ENCODE data around the gene SIK3. TPM values are rescaled to one million over a fixed set of nuclear protein-coding genes. Genes with fewer than 3 reads are reported as not detected.

Gene SIK3
- total RNA-seq, 1 experiment from 2014 or later: 14.5 TPM

GRCh38 chr11:116859175-116859574 is 239.1 kb downstream of the SIK3 start:
- no peaks in the 10 kb centered on the region for H3K27me3 ChIP-seq (ENCODE audit: low read length)
- H3F3A ChIP-seq (ENCODE audit: low read length, unreplicated experiment): peaks cover 5% of the 10 kb centered on the region
- DNase-seq (no peak), ATAC-seq (no peak)
- no peak for TF ChIP-seq EZH2 (IDR thresholded peaks at IDR 0.05; ENCODE audit: low read length, unreplicated experiment)
- TF ChIP-seq EZH2phosphoT487 (IDR thresholded peaks at IDR 0.05; ENCODE audit: borderline replicate concordance, low read length): no peak
- TF ChIP-seq CTCF (conservative IDR thresholded peaks at IDR 0.05; ENCODE audit: low read depth, low read length): no peak
- H3K4me2 ChIP-seq (ENCODE audit: low read length): no peak overlapping the region
- CTCF ChIA-PET: no interaction called here
- intact Hi-C loops (cut with micrococcal nuclease): loop anchor here (10.0 kb wide), 1 partner anchor 376 kb away; the partner anchor contains the start of genes PCSK7 and RNF214
- no peaks in the 10 kb centered on the region for H3K79me2 ChIP-seq (ENCODE audit: low read length)
- no peak overlapping the region for H3K9ac ChIP-seq (ENCODE audit: low read length)
- H3K4me3 ChIP-seq (ENCODE audit: low read length): no peak overlapping the region
- H3K4me1 ChIP-seq (ENCODE audit: insufficient read depth, low read length): peaks cover 22% of the 10 kb centered on the region
- H3K9me2 ChIP-seq (replicated peaks; ENCODE audit: low read length): no peaks in the 10 kb centered on the region
- POLR2A ChIA-PET (ENCODE audit: unreplicated experiment): no interaction called here
- no peak overlapping the region for H3K27ac ChIP-seq (ENCODE audit: low read length)
- H3K36me3 ChIP-seq (ENCODE audit: low read depth, low read length): peaks cover 29% of the 10 kb centered on the region
- no peaks in the 10 kb centered on the region for H4K20me1 ChIP-seq (ENCODE audit: low read length)
- BruUV-seq (replicated peaks): no TSS peak
- H2AFZ ChIP-seq (ENCODE audit: low read length): no peak overlapping the region
- no peaks in the 10 kb centered on the region for H3K9me3 ChIP-seq (ENCODE audit: low read length)

GRCh38 chr11:116857936-116858335 is 240.3 kb downstream of the SIK3 start:
- BruUV-seq (replicated peaks): no TSS peak
- Histone ChIP-seq H3K9me3 (ENCODE audit: low read length) (no peaks in the 10 kb centered on the region), H3K79me2 (ENCODE audit: low read length) (no peaks in the 10 kb centered on the region), H3K27ac (ENCODE audit: low read length) (no peak overlapping the region), H3K4me1 (ENCODE audit: insufficient read depth, low read length) (peaks cover 32% of the 10 kb centered on the region), H2AFZ (ENCODE audit: low read length) (no peak overlapping the region), H3K9me2 (replicated peaks; ENCODE audit: low read length) (no peaks in the 10 kb centered on the region), H3K4me3 (ENCODE audit: low read length) (no peak overlapping the region), H3K4me2 (ENCODE audit: low read length) (no peak overlapping the region), H4K20me1 (ENCODE audit: low read length) (no peaks in the 10 kb centered on the region), H3K27me3 (ENCODE audit: low read length) (no peaks in the 10 kb centered on the region), H3K36me3 (ENCODE audit: low read depth, low read length) (peaks cover 22% of the 10 kb centered on the region), H3K9ac (ENCODE audit: low read length) (no peak overlapping the region), H3F3A (ENCODE audit: low read length, unreplicated experiment) (peaks cover 12% of the 10 kb centered on the region)
- TF ChIP-seq CTCF (conservative IDR thresholded peaks at IDR 0.05; ENCODE audit: low read depth, low read length) (no peak), EZH2phosphoT487 (IDR thresholded peaks at IDR 0.05; ENCODE audit: borderline replicate concordance, low read length) (no peak), EZH2 (IDR thresholded peaks at IDR 0.05; ENCODE audit: low read length, unreplicated experiment) (no peak)
- no peak for ATAC-seq
- no peak for DNase-seq
- ChIA-PET CTCF (no interaction called here), POLR2A (ENCODE audit: unreplicated experiment) (no interaction called here)
- intact Hi-C loops (cut with micrococcal nuclease): loop anchor here (10.0 kb wide), 1 partner anchor 377 kb away; the partner anchor contains the start of genes PCSK7 and RNF214

- Histone ChIP-seq H3K79me2 (ENCODE audit: low read length) (no peaks in the 10 kb centered on the region), H3K9me2 (replicated peaks; ENCODE audit: low read length) (no peaks in the 10 kb centered on the region), H3K27ac (ENCODE audit: low read length) (no peak overlapping the region), H3F3A (ENCODE audit: low read length, unreplicated experiment) (peaks cover 15% of the 10 kb centered on the region), H3K9ac (ENCODE audit: low read length) (no peak overlapping the region), H2AFZ (ENCODE audit: low read length) (no peak overlapping the region), H3K4me1 (ENCODE audit: insufficient read depth, low read length) (peaks cover 37% of the 10 kb centered on the region), H4K20me1 (ENCODE audit: low read length) (no peaks in the 10 kb centered on the region), H3K27me3 (ENCODE audit: low read length) (no peaks in the 10 kb centered on the region), H3K4me2 (ENCODE audit: low read length) (no peak overlapping the region), H3K36me3 (ENCODE audit: low read depth, low read length) (peaks cover 22% of the 10 kb centered on the region), H3K9me3 (ENCODE audit: low read length) (no peaks in the 10 kb centered on the region), H3K4me3 (ENCODE audit: low read length) (no peak overlapping the region)
- ATAC-seq: no peak
- intact Hi-C loops (cut with micrococcal nuclease): loop anchor here (10.0 kb wide), 1 partner anchor 377 kb away; the partner anchor contains the start of genes PCSK7 and RNF214
- ChIA-PET POLR2A (ENCODE audit: unreplicated experiment) (interaction anchor here (0.6 kb wide), 1 partner anchor 315 kb away, joined by 3 read pairs; no protein-coding TSS in a partner anchor), CTCF (no interaction called here)
- no peak for DNase-seq
- no TSS peak for BruUV-seq (replicated peaks)
- TF ChIP-seq EZH2phosphoT487 (IDR thresholded peaks at IDR 0.05; ENCODE audit: borderline replicate concordance, low read length) (no peak), CTCF (conservative IDR thresholded peaks at IDR 0.05; ENCODE audit: low read depth, low read length) (no peak), EZH2 (IDR thresholded peaks at IDR 0.05; ENCODE audit: low read length, unreplicated experiment) (no peak)
Observed at GRCh38 chr11:116857316-116857715, 240.9 kb downstream of the SIK3 start.
